HepG2 (cell line): ENCODE data around the gene RTN3.

ENCODE experiments used
- BRF2 ChIP-seq: sonication (generic); formaldehyde crosslinking; IDR thresholded peaks from 2 replicates; pipeline ENCODE4 v1.8.1; 2022; ENCODE audit warnings: mild to moderate bottlenecking, missing genetic modification reagents
- CBFB ChIP-seq: sonication (generic); formaldehyde crosslinking; IDR thresholded peaks from 2 replicates; pipeline ENCODE4 v1.4.0; 2020; ENCODE audit warnings: missing genetic modification reagents
- CC2D1A ChIP-seq: sonication (generic); formaldehyde crosslinking; IDR thresholded peaks from 2 replicates; pipeline ENCODE4 v1.8.1; 2023; ENCODE audit warnings: mild to moderate bottlenecking, missing genetic modification reagents
- CEBPZ ChIP-seq: IDR thresholded peaks from 2 replicates; pipeline ENCODE4 v1.6.1; 2012; ENCODE audit warnings: low read length, improper control_type of control experiment
- CERS6 ChIP-seq: sonication (generic); formaldehyde crosslinking; IDR thresholded peaks from 2 replicates; pipeline ENCODE4 v1.5.0; 2020; ENCODE audit warnings: missing genetic modification reagents
- CREB1 ChIP-seq, 2 experiments: fragments of 450-650 bp in 1 of 2; IDR thresholded peaks; 2 replicates each; pipeline ENCODE4 v1.6.1; 2016 to 2017; ENCODE audit warnings: control low read depth in 1 of 2, mild to moderate bottlenecking in 1 of 2, missing compliant biosample characterization in 1 of 2, missing genetic modification characterization in 1 of 2
- CTCF ChIP-seq: sonication (generic); formaldehyde crosslinking; IDR thresholded peaks from 2 replicates; pipeline ENCODE4 v1.5.0; 2020; ENCODE audit warnings: mild to moderate bottlenecking, missing genetic modification reagents, moderate library complexity
- ETV6 ChIP-seq: sonication (generic); formaldehyde crosslinking; conservative IDR thresholded peaks from 2 replicates; pipeline ENCODE4 v1.4.0; 2020; ENCODE audit warnings: missing genetic modification reagents
- MEF2D ChIP-seq: sonication (generic); formaldehyde crosslinking; IDR thresholded peaks from 2 replicates; pipeline ENCODE4 v1.5.1; 2020; ENCODE audit warnings: mild to moderate bottlenecking, missing genetic modification reagents

- no peak for TF ChIP-seq ETV6
- TF ChIP-seq CEBPZ: no peak
- no peak for TF ChIP-seq CBFB (CRISPR knock-in tag)
- no peak for TF ChIP-seq CTCF
- no peak for TF ChIP-seq CC2D1A (CRISPR knock-in tag)
- no peak for TF ChIP-seq MEF2D
- TF ChIP-seq BRF2 (CRISPR knock-in tag): no peak
- no peak for TF ChIP-seq CERS6
- TF ChIP-seq CREB1 (IDR thresholded peaks at IDR 0.05): no peak
- TF ChIP-seq CREB1 (CRISPR knock-in tag; IDR thresholded peaks at IDR 0.05): no peak
Measured at GRCh38 chr11:63694596-63694995, 13.3 kb downstream of the RTN3 start.
